MM.1S (cell line): Measurements from ENCODE around the gene CENPQ.

Experiments
- DNase-seq: peaks from one replicate; pipeline ENCODE4 v3.0.0-alpha.2; 2015
- H2AFZ ChIP-seq: fragments of 300-600 bp; sonication (generic); 2 replicates; pipeline ENCODE4 v1.6.0; 2016; ENCODE audit warnings: antibody characterized with exemption, low read length
- H3F3A ChIP-seq: fragments of 300-600 bp; sonication (generic); 2 replicates; pipeline ENCODE4 v1.6.1; 2016; ENCODE audit warnings: mild to moderate bottlenecking, antibody characterized with exemption, low read length, moderate library complexity, mixed read lengths; ENCODE audit not compliant: insufficient read depth
- H3K27ac ChIP-seq: fragments of 300-600 bp; sonication (generic); 2 replicates; pipeline ENCODE4 v1.5.1; 2016; ENCODE audit warnings: mild to moderate bottlenecking, low read length
- H3K27me3 ChIP-seq: fragments of 300-600 bp; sonication (generic); replicated peaks from 2 replicates; pipeline ENCODE4 v1.6.0; 2016; ENCODE audit warnings: low read length; ENCODE audit not compliant: insufficient read depth
- H3K36me3 ChIP-seq: fragments of 300-600 bp; sonication (generic); replicated peaks from 2 replicates; pipeline ENCODE4 v1.6.1; 2016; ENCODE audit warnings: mild to moderate bottlenecking, low read length, mixed read lengths; ENCODE audit not compliant: insufficient read depth
- H3K4me1 ChIP-seq: fragments of 300-600 bp; sonication (generic); 2 replicates; pipeline ENCODE4 v1.6.1; 2016; ENCODE audit warnings: low read length, mixed read lengths
- H3K4me2 ChIP-seq: fragments of 300-600 bp; sonication (generic); 2 replicates; pipeline ENCODE4 v1.6.0; 2016; ENCODE audit warnings: low read depth, low read length
- H3K4me3 ChIP-seq: fragments of 300-600 bp; sonication (generic); 2 replicates; pipeline ENCODE4 v1.5.1; 2016; ENCODE audit warnings: low read length, mixed read lengths
- H3K79me2 ChIP-seq: fragments of 300-600 bp; sonication (generic); 2 replicates; pipeline ENCODE4 v1.6.1; 2016; ENCODE audit warnings: mixed run types, low read length, mixed read lengths
- H3K9ac ChIP-seq: fragments of 300-600 bp; sonication (generic); 2 replicates; pipeline ENCODE4 v1.6.1; 2016; ENCODE audit warnings: low read length, mixed read lengths
- H3K9me2 ChIP-seq: fragments of 300-600 bp; sonication (generic); replicated peaks from 2 replicates; pipeline ENCODE4 v1.6.1; 2016; ENCODE audit warnings: mild to moderate bottlenecking, low read length, mixed read lengths; ENCODE audit not compliant: insufficient read depth
- H3K9me3 ChIP-seq: fragments of 300-600 bp; sonication (generic); replicated peaks from 2 replicates; pipeline ENCODE4 v1.6.1; 2016; ENCODE audit warnings: mild to moderate bottlenecking, low read length, mixed read lengths; ENCODE audit not compliant: insufficient read depth
- H4K20me1 ChIP-seq: fragments of 300-600 bp; sonication (generic); 2 replicates; pipeline ENCODE4 v1.6.1; 2016; ENCODE audit warnings: mild to moderate bottlenecking, low read length, moderate library complexity, mixed read lengths; ENCODE audit not compliant: insufficient read depth
- CTCF ChIP-seq: fragments of 300-600 bp; sonication (generic); IDR thresholded peaks from 2 replicates; pipeline ENCODE4 v1.5.1; 2016; ENCODE audit warnings: antibody characterized with exemption, low read length, mixed read lengths
- EZH2 ChIP-seq: fragments of 300-600 bp; sonication (generic); optimal IDR thresholded peaks from 2 replicates; pipeline ENCODE3; 2017; ENCODE audit warnings: low read depth, mild to moderate bottlenecking, antibody characterized with exemption, low read length, mixed read lengths
- EZH2phosphoT487 ChIP-seq: fragments of 300-600 bp; sonication (generic); IDR thresholded peaks from 2 replicates; pipeline ENCODE4 v1.6.1; 2018; ENCODE audit warnings: antibody characterized with exemption, low read length

The CENPQ gene

GRCh38 chr6:49527320-49527719 is 64.2 kb downstream of the CENPQ start:
- Histone ChIP-seq H3K36me3 (no peaks in the 10 kb centered on the region), H3K9me3 (no peaks in the 10 kb centered on the region), H2AFZ (no peak overlapping the region), H3K27ac (no peak overlapping the region), H4K20me1 (no peaks in the 10 kb centered on the region), H3K4me2 (no peak overlapping the region), H3K9ac (no peak overlapping the region), H3K4me3 (no peak overlapping the region), H3K4me1 (no peaks in the 10 kb centered on the region), H3K9me2 (no peaks in the 10 kb centered on the region), H3K27me3 (no peaks in the 10 kb centered on the region), H3K79me2 (no peaks in the 10 kb centered on the region), H3F3A (no peaks in the 10 kb centered on the region)
- DNase-seq, result no peak
- no peak for TF ChIP-seq EZH2
- TF ChIP-seq EZH2phosphoT487, result no peak
- TF ChIP-seq CTCF, result no peak

GRCh38 chr6:49528571-49528970 is 65.4 kb downstream of the CENPQ start:
- Histone ChIP-seq H4K20me1 (no peaks in the 10 kb centered on the region), H3F3A (no peaks in the 10 kb centered on the region), H3K4me3 (no peak overlapping the region), H3K9me3 (no peaks in the 10 kb centered on the region), H3K9me2 (no peaks in the 10 kb centered on the region), H3K36me3 (no peaks in the 10 kb centered on the region), H3K9ac (no peak overlapping the region), H3K27ac (no peak overlapping the region), H2AFZ (no peak overlapping the region), H3K79me2 (no peaks in the 10 kb centered on the region), H3K27me3 (no peaks in the 10 kb centered on the region), H3K4me2 (no peak overlapping the region), H3K4me1 (no peaks in the 10 kb centered on the region)
- DNase-seq, result no peak
- no peak for TF ChIP-seq EZH2phosphoT487
- no peak for TF ChIP-seq CTCF
- TF ChIP-seq EZH2, result no peak

GRCh38 chr6:49530141-49530776 is 67.1 kb downstream of the CENPQ start:
- H3K27me3 ChIP-seq, result no peaks in the 10 kb centered on the region
- no peaks in the 10 kb centered on the region for H3K36me3 ChIP-seq
- H3K9me3 ChIP-seq, result no peaks in the 10 kb centered on the region
- no peak overlapping the region for H2AFZ ChIP-seq
- no peaks in the 10 kb centered on the region for H3K4me1 ChIP-seq
- H3K4me3 ChIP-seq, result no peak overlapping the region
- H3K4me2 ChIP-seq, result no peak overlapping the region
- no peaks in the 10 kb centered on the region for H3F3A ChIP-seq
- TF ChIP-seq EZH2phosphoT487 (no peak), CTCF (no peak), EZH2 (no peak)
- DNase-seq, result no peak
- no peaks in the 10 kb centered on the region for H4K20me1 ChIP-seq
- no peak overlapping the region for H3K27ac ChIP-seq
- H3K9me2 ChIP-seq, result no peaks in the 10 kb centered on the region
- no peak overlapping the region for H3K9ac ChIP-seq
- no peaks in the 10 kb centered on the region for H3K79me2 ChIP-seq
